Measurements from ENCODE around the gene SNX4. TPM values are rescaled to one million over a fixed set of nuclear protein-coding genes. Genes with fewer than 3 reads are reported as not detected.

SNX4 gene
- total and polyA plus RNA-seq, 2 of the 8 experiments (the other 6 are each of a cell fraction or from before 2014, with no cell fraction given) = 7.2 to 23.1 TPM

- TF ChIP-seq SP2 (IDR thresholded peaks at IDR 0.05; ENCODE audit: low read length) = no peak
- TF ChIP-seq GTF2F1 (IDR thresholded peaks at IDR 0.05; ENCODE audit: borderline replicate concordance, low read depth, low read length) = no peak
- TF ChIP-seq RXRA (IDR thresholded peaks at IDR 0.05; ENCODE audit: insufficient read depth, low read depth, low read length) = no peak
- TF ChIP-seq ZNF274 (IDR thresholded peaks at IDR 0.05; ENCODE audit: borderline replicate concordance, extremely low read depth, low read length) = no peak
- TF ChIP-seq CHD1 (IDR thresholded peaks at IDR 0.05; ENCODE audit: low read depth, low read length) = no peak
- TF ChIP-seq JUN (IDR thresholded peaks at IDR 0.05; ENCODE audit: low read depth, low read length) = no peak
- no peak for TF ChIP-seq CBX8 (IDR thresholded peaks at IDR 0.05; ENCODE audit: borderline replicate concordance, low read depth, low read length)
- TF ChIP-seq HDAC6 (IDR thresholded peaks at IDR 0.05; ENCODE audit: low read depth, low read length) = no peak
- no peak for TF ChIP-seq SAP30 (IDR thresholded peaks at IDR 0.05; ENCODE audit: insufficient read depth, insufficient replicate concordance, low read length)
Measured at GRCh38 chr3:125498630-125499029, 21.4 kb downstream of the SNX4 start (continued).
